IMR-90 (cell line): ENCODE results near the gene GIMAP4.

ENCODE experiments used
- CEBPB ChIP-seq: IDR thresholded peaks from 2 replicates; pipeline ENCODE4 v1.6.1; 2012; ENCODE audit warnings: low read depth, low read length, improper control_type of control experiment
- ELK1 ChIP-seq: fragments of 150-350 bp; IDR thresholded peaks from 2 replicates; pipeline ENCODE4 v1.6.1; 2016; ENCODE audit warnings: low read depth, mild to moderate bottlenecking, low read length, moderate library complexity, borderline replicate concordance
- FOS ChIP-seq: fragments of 150-350 bp; IDR thresholded peaks from 2 replicates; pipeline ENCODE4 v1.6.1; 2016; ENCODE audit warnings: low read depth, low read length
- MAZ ChIP-seq: IDR thresholded peaks from 2 replicates; pipeline ENCODE4 v1.6.1; 2012; ENCODE audit warnings: low read depth, mild to moderate bottlenecking, low read length, improper control_type of control experiment, moderate library complexity, borderline replicate concordance
- MXI1 ChIP-seq: IDR thresholded peaks from 2 replicates; pipeline ENCODE4 v1.6.1; 2012; ENCODE audit warnings: low read depth, mild to moderate bottlenecking, low read length, moderate library complexity, borderline replicate concordance
- NFE2L2 ChIP-seq: fragments of 150-350 bp; IDR thresholded peaks from 2 replicates; pipeline ENCODE4 v1.6.1; 2016; ENCODE audit warnings: low read depth, mild to moderate bottlenecking, low read length
- POLR2A ChIP-seq: IDR thresholded peaks from 2 replicates; pipeline ENCODE4 v1.6.1; 2012; ENCODE audit warnings: mild to moderate bottlenecking, low read depth, low read length
- RAD21 ChIP-seq: IDR thresholded peaks from 2 replicates; pipeline ENCODE4 v1.6.1; 2012; ENCODE audit warnings: low read length, improper control_type of control experiment
- RCOR1 ChIP-seq: IDR thresholded peaks from 2 replicates; pipeline ENCODE4 v1.6.1; 2012; ENCODE audit warnings: mild to moderate bottlenecking, low read length, improper control_type of control experiment; ENCODE audit not compliant: insufficient replicate concordance
- SMC3 ChIP-seq: fragments of 150-350 bp; IDR thresholded peaks from 2 replicates; pipeline ENCODE4 v1.6.1; 2016; ENCODE audit warnings: low read depth, mild to moderate bottlenecking, antibody characterized with exemption, low read length, moderate library complexity
- TF ChIP-seq, protein P1 (sequence below): conservative IDR thresholded peaks from 2 replicates; pipeline ENCODE4 v1.5.1; 2012; ENCODE audit warnings: mild to moderate bottlenecking, low read depth, low read length, improper control_type of control experiment
- TF ChIP-seq, protein P2 (sequence below): fragments of 150-350 bp; IDR thresholded peaks from 2 replicates; pipeline ENCODE4 v1.6.1; 2017; ENCODE audit warnings: mild to moderate bottlenecking, antibody characterized with exemption, low read length, low read depth

DNA sequence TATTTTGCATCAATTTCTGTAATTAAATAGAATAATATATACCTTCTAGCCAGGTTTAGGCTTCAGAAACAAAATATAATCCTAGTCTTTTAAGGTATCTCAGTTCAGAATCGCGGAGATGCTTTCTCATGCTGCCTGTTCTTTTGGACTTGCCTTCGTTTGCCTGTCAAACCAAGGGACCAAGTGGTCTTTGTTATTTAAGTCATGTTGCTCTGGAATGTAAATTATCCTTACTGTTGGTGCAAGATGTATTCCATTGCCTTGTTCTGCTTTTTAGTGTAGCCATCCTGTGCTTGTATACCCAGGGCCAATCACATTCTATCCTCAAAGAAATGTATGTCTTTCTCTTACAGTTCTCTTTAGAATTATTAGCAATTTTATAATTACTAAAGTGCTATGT lies 1.1 kb upstream of the GIMAP4 start:
- TF ChIP-seq, protein P1, sequence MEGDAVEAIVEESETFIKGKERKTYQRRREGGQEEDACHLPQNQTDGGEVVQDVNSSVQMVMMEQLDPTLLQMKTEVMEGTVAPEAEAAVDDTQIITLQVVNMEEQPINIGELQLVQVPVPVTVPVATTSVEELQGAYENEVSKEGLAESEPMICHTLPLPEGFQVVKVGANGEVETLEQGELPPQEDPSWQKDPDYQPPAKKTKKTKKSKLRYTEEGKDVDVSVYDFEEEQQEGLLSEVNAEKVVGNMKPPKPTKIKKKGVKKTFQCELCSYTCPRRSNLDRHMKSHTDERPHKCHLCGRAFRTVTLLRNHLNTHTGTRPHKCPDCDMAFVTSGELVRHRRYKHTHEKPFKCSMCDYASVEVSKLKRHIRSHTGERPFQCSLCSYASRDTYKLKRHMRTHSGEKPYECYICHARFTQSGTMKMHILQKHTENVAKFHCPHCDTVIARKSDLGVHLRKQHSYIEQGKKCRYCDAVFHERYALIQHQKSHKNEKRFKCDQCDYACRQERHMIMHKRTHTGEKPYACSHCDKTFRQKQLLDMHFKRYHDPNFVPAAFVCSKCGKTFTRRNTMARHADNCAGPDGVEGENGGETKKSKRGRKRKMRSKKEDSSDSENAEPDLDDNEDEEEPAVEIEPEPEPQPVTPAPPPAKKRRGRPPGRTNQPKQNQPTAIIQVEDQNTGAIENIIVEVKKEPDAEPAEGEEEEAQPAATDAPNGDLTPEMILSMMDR = no peak
- TF ChIP-seq ELK1 (no peak), POLR2A (no peak), NFE2L2 (no peak), CEBPB (no peak), RCOR1 (no peak), FOS (no peak), MXI1 (no peak), MAZ (no peak), SMC3 (no peak), RAD21 (no peak)
- TF ChIP-seq, protein P2, sequence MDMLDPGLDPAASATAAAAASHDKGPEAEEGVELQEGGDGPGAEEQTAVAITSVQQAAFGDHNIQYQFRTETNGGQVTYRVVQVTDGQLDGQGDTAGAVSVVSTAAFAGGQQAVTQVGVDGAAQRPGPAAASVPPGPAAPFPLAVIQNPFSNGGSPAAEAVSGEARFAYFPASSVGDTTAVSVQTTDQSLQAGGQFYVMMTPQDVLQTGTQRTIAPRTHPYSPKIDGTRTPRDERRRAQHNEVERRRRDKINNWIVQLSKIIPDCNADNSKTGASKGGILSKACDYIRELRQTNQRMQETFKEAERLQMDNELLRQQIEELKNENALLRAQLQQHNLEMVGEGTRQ = no peak
